Left hindlimb (tissue), 1 donor: Measurements from ENCODE around the gene LAMP5.
A peak's percentile ranks its signal among the peaks of the same experiment; 100 is the strongest.

ENCODE experiments used
- DNase-seq: peaks from one replicate; pipeline ENCODE4 v3.0.0-alpha.2; 2018

Gene LAMP5, protein sequence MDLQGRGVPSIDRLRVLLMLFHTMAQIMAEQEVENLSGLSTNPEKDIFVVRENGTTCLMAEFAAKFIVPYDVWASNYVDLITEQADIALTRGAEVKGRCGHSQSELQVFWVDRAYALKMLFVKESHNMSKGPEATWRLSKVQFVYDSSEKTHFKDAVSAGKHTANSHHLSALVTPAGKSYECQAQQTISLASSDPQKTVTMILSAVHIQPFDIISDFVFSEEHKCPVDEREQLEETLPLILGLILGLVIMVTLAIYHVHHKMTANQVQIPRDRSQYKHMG

DNA sequence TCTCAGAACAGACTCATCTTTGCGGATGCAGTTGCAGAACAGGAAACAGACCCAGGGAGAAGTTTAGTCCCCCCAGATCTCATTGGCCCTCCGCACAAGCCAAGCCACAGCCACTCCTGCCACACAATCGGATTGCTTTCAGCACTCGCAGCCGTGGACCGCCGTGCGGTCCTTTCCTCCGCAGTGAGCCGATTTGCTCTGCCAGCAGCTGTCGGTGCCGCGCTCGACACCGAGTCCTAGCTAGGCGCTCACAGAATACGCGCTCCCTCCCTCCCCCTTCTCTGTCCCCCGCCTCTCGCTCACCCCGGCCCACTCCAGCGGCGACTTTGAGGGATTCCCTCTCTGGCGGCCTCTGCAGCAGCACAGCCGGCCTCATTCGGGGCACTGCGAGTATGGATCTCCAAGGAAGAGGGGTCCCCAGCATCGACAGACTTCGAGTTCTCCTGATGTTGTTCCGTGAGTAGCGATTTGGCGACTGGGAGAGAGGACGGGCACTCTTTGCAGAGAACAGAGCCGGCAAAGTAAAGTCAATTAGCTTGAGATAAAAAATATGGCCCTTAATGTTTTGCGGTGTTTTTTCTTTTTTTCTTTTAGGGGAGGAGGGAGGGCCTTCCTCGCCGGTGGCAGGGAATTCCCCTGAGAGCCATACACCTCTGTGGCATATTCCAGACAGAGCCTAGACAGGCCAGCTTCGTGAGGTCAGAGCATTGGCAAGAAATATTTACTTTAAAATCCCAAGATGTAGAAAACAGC is at the start of gene LAMP5:
Gene LAMP5, plus strand, starts transcription at position 130 of the 753 bp plus-strand sequence. Its CDS starts 263 bp downstream, at position 393.
- peak; percentile 68 for DNase-seq

DNA sequence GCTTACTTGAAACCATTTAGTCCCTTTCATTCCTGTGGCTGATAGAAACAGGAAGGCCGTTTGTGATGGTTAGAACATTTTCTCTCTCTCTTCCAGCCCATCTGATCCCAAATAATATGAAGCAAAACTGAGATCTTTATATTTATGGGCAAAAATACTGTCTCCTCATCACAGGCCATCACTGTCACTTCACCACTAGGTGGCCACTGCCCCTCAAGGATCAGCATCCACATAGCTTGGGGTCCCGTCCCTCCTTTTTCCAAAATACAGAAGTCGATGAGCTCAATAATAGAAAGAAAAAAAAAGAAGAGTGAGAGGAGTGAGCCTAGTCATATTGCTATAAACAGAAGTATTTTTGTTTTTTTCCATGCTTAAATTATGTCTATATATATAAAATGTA is 46.4 kb upstream of the LAMP5 start:
- no peak for DNase-seq

GRCh38 chr20:9474835-9475415 is 39.5 kb upstream of the LAMP5 start:
- DNase-seq: no peak

DNA sequence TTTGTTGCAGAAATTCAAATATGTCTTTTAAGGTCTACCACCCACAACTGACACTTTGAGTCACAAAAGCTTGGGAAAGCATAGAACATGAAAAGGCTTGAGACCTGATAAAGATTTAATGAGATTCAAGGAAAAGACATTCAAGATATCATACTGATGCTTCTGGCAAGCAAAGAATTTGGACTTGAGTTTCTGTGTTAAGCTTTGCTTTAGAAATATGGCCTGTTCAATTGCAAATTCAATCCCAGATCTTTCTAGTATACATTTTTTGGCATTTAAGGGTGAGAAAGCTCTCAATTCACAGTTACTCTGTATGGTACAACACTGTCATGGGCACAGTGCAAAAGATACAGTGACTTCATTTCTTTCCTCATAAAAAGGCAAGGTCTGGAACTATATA is 38.9 kb upstream of the LAMP5 start:
- DNase-seq: no peak

- DNase-seq: no peak
These were observed 38.2 kb upstream of the LAMP5 start for GRCh38 chr20:9476174-9476573.

GRCh38 chr20:9476637-9477036 is 37.8 kb upstream of the LAMP5 start:
- DNase-seq: no peak

DNA sequence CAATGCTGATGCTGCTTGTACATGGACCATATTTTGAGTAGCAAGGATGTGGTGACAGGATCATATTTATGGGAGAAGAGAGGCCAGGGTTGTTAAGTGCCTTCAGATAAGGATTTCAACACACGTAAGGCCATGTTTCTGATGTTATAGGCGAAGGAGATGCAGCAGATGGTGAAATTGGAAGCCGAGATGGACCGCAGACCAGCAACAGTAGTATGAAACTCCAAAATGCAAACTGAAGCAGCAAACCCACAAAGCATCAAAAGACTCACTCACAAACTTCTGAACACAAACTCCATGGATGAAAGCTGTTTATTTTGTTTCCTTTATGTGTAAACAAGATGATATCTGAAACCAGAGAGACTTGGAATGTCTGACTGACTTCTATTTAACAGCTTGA is 35.6 kb upstream of the LAMP5 start:
- DNase-seq: no peak

- no peak for DNase-seq
These were observed 34.3 kb upstream of the LAMP5 start for GRCh38 chr20:9480066-9480465.

GRCh38 chr20:9482180-9482579 is 32.2 kb upstream of the LAMP5 start:
- no peak for DNase-seq

GRCh38 chr20:9483131-9483530 is 31.3 kb upstream of the LAMP5 start:
- no peak for DNase-seq

DNA sequence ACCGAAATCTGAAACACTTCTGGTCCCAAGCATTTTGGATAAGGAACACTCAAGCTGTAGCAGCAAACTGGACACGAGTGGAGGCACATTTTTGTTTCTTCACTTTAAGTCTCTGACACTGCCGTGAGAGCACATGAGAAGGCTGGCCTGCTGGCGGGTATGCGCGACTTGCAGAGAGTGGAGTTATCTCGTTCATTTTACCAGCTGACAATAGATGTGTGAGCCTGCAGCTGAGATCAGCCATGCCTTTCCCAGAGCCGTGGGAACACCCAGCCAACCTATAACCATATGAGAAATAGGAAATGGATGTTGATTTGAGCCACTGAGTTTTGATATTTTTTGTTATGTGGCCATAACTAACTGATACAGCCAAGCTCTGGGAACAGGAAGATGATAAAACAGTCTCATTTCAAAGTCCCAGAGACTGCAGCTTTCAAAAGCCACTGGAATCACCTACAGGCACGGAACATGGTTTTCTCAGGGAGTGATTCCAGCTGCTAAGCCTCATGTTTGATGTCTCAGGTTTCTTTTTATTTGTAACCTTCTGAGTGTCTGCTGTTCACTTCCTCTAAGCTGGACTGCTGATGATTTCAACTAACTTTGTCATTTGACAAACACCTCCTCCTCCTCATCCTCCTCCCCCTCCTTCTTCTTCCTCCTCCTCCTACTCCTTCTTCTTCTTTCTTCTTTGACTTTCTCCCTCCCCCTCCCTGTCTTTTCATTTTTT is 28.6 kb upstream of the LAMP5 start:
- no peak for DNase-seq

GRCh38 chr20:9487231-9487630 is 27.2 kb upstream of the LAMP5 start:
- DNase-seq: no peak

DNA sequence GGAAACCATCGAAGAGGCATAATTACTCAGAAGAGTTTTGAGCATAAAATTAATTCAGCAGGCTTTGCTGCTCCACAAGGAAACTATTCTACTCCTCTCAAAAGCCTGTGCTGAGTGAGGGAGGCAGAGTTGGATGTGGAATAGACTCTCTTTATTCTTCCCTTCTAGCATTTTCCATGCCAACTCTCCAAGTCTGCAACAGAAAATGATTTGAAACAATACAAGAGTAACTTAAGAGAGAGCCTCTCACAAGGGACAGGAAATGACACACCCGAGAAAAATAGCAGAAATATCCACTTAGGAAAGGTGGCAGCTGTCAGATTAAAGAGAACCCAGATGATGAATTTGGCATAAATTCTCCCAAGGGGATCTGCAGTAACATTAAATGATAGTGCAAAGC is 26.3 kb upstream of the LAMP5 start:
- no peak for DNase-seq

DNA sequence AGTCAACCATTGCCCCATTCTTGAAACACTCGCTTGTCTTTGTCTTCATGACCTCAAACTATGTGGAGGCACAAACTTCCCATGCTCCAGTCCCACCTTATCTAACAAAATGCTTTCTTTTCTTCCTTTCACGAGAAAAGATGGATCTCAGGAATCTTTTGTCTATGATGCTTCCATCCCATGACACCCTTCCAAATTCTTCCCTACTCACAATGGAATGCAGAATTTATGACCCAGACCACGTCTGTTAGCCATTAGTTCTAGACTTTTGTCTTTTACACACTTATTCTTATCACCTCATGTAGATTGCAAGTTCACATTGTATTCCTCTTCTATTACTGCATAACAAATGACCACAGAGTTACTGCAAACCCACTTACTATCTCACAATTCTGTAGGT is 24.2 kb upstream of the LAMP5 start:
- DNase-seq: no peak

- no peak for DNase-seq
These were observed 23.8 kb upstream of the LAMP5 start for GRCh38 chr20:9490631-9491030.

DNA sequence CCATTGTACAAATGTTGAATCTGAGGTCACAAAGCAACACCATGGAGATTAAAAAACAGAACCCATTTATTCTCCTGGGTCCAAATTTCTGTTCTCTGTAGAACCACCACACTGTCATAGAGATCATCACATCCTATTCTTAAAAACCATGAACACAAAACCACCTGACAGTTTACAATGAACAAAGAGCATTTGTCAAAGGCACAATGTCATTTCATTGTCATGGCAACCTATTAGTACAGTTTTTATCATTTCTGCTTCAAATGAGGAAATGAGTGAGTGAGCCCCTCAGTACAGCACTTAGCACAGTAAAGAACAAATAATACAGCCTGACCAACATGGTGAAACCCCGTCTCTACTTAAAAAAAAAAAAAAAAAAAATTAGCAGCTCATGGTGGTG is 23.1 kb upstream of the LAMP5 start:
- DNase-seq: no peak

- no peak for DNase-seq
These were observed 22.3 kb upstream of the LAMP5 start for GRCh38 chr20:9492067-9492466.

DNA sequence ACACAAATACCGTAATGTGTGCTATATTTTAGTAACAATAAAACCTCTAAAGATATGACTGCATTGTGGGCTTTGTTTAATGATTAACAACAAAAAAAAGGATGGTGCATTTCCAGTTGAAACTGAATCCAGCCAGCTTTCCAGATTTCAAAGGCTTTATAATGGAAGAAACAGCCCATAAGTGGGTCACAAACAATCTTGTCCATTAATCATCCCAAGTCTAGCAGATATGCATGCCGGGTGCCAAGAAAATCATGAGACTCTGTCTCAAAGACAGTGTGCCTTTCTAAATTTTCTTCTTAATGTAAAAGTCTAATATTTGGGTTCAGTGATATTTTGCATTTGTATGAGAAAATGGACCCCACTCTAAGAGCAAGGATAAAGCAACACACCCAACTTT is 20.6 kb upstream of the LAMP5 start:
- DNase-seq: no peak

- no peak for DNase-seq
These were observed 18.7 kb upstream of the LAMP5 start for GRCh38 chr20:9495701-9496100.

GRCh38 chr20:9496155-9496554 is 18.2 kb upstream of the LAMP5 start:
- DNase-seq: no peak

DNA sequence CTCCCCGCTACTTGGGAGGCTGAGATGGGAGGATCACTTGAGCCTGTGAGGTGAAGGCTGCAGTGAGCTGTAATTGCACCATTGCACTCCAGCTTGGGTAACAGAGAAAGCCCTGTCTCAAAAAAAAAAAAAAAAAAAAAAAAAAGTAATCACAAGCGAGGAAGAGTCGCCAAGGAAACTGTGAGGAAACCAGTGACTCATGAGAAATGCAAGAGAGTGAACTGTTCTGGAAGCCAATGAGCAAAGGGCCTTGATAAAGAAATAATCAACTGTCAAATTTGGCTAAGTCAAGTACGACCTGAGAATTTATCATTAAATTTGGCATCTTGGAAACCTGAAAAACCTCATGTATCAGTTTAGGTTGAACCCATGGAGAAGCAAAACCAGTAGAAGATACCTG is 16.1 kb upstream of the LAMP5 start:
- no peak for DNase-seq

DNA sequence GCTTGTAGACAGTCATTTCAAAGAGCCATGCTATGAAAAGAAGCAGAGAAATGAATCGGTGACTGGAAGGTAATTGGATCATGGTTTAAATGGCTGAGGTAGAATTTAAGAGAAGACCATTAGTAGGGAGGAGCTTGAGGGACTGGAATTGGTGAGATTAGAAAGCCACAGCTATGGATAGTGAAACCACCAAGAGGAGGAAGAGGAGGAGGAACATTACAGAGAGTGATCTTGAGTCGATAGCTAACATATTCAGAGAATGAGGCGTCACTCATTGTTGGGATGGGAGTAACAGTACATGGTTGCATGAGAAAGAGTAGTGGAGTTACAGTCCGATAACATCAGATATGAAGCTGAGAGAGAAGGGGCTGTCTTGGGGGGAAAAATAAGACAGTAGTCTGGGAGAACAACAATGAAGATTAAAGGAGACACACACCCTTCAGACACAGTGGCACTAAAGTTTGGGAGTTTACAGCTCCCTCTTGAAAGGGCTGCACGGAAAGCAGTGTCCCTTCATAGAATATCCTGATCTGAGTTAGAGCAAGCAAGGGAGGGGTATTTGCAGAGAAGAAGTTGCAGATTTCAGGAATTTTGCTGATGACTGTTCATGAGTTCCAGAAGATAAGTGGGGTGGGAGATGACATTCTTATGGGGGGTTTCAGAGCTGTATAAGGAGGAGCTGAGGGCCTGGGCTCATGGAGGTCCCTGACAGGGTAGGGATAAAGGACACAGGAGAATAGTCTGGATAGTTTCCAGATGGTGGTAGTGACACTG is 15.1 kb upstream of the LAMP5 start:
- no peak for DNase-seq

GRCh38 chr20:9500121-9500520 is 14.3 kb upstream of the LAMP5 start:
- no peak for DNase-seq
